Femur (tissue), 1 donor: ENCODE measurements around the gene RPS16.

Experiments used
- DNase-seq: peaks from one replicate; pipeline ENCODE4 v3.0.0-alpha.2; 2017

The RPS16 gene

DNA sequence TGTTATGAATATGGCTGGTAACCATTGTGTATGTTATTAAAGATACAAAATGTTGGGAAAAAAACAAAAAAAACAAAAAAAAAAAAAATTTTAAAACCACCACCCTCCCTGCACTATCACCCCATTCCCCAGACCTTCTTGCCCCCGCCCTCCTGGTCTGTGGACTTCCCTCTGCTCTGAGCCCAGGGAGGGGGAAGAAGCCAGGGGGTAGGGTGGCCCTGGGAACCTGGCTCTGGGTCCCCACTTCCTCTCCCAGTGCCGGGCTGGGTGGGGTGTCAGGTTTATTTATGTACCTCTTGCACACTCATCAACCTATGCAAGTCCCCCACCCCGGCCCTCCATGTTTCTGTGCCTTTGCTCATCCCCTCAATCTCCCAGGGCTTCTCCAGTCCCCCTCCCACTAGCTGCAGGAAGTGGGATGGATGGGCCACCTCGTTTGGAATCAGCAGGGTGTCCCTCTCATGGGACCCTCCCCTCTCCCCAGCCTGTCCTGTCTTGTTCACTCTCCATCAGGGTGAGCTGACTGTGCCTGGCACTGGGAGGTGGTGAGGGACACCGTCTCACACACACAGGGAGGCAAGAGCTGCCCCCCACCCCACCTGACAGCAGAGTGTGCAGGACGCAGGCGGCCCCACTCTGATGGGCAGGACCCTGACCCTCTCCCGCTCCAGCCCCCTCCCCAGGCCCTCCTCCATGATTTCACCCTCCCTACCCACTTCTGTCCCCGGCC lies 50.7 kb downstream of the RPS16 start:
- DNase-seq: no peak
